ENCODE results near the gene PLSCR3. TPM values are rescaled to one million over a fixed set of nuclear protein-coding genes. Genes with fewer than 3 reads are reported as not detected.

The PLSCR3 gene
- total RNA-seq, 1 donor from 2014 or later, result 35.5 TPM

DNA sequence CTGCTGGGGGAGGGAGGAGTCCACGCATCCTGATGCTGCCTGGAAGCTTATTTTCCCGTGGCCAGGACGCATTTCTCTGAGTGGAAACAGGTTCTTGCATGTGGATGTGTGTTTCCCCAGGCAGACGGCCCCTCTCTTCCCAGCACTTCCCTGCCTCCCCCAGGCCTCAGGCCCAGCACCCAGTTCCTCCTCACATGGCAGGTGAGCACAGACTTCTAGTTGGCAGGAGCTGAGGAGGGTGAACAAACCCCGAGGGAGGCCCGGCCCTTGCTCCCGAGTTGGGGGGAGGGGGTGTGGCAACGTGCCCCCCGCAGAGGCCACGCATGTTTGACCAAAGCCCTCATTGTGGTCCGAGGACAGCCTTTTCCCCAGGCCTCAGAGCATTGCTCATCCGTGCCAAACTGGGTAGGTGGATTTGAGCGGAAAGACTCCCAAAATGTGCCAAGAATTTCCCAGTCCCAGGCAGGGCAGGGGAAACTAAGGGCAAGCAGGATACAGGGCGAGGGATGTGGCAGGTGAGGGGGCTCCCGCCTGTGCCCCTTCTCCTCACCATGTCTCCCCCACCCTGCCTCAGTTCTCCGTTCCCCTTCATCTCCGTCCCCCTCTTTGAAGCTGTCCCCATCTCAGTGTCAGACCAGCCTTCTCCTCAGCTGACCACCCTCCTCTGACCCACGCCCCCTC, 24.3 kb upstream of the PLSCR3 start:
- H3K36me3 Mint-ChIP-seq (ENCODE audit: insufficient read depth), result no peaks in the 10 kb centered on the region
- no peaks in the 10 kb centered on the region for H3K27me3 Mint-ChIP-seq
- TF ChIP-seq, protein P1, sequence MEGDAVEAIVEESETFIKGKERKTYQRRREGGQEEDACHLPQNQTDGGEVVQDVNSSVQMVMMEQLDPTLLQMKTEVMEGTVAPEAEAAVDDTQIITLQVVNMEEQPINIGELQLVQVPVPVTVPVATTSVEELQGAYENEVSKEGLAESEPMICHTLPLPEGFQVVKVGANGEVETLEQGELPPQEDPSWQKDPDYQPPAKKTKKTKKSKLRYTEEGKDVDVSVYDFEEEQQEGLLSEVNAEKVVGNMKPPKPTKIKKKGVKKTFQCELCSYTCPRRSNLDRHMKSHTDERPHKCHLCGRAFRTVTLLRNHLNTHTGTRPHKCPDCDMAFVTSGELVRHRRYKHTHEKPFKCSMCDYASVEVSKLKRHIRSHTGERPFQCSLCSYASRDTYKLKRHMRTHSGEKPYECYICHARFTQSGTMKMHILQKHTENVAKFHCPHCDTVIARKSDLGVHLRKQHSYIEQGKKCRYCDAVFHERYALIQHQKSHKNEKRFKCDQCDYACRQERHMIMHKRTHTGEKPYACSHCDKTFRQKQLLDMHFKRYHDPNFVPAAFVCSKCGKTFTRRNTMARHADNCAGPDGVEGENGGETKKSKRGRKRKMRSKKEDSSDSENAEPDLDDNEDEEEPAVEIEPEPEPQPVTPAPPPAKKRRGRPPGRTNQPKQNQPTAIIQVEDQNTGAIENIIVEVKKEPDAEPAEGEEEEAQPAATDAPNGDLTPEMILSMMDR (IDR thresholded peaks at IDR 0.05; ENCODE audit: unreplicated experiment), result no peak
- no peak overlapping the region for H3K4me3 Mint-ChIP-seq (ENCODE audit: low read depth)
- DNase-seq (ENCODE audit: low spot score, unreplicated experiment), result no peak
- H3K27ac Mint-ChIP-seq, result no peak overlapping the region
- no peaks in the 10 kb centered on the region for H3K9me3 Mint-ChIP-seq (ENCODE audit: low read depth)
- H3K4me1 Mint-ChIP-seq (ENCODE audit: low read depth), result peaks cover 7% of the 10 kb centered on the region

DNA sequence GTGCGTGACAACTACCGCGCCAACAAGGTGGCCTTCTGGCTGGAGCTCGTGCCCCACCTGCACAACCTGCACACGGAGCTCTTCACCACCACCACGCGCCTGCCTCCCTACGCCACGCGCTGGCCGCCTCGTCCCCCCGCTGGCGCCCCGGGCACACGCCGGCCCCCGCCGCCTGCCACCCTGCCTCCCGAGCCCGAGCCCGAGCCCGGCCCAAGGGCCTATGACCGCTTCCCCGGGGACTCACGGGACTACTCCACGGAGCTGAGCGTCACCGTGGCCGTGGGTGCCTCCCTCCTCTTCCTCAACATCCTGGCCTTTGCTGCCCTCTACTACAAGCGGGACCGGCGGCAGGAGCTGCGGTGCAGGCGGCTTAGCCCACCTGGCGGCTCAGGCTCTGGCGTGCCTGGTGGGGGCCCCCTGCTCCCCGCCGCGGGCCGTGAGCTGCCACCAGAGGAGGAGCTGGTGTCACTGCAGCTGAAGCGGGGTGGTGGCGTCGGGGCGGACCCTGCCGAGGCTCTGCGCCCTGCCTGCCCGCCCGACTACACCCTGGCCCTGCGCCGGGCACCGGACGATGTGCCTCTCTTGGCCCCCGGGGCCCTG, 22.8 kb upstream of the PLSCR3 start:
- Mint-ChIP-seq H3K4me3 (ENCODE audit: low read depth) (no peak overlapping the region), H3K27me3 (no peaks in the 10 kb centered on the region), H3K4me1 (ENCODE audit: low read depth) (peaks cover 9% of the 10 kb centered on the region), H3K27ac (no peak overlapping the region), H3K9me3 (ENCODE audit: low read depth) (no peaks in the 10 kb centered on the region), H3K36me3 (ENCODE audit: insufficient read depth) (peaks cover under 1% of the 10 kb centered on the region)
- TF ChIP-seq, protein P1 (IDR thresholded peaks at IDR 0.05; ENCODE audit: unreplicated experiment), result no peak
- no peak for DNase-seq (ENCODE audit: low spot score, unreplicated experiment)

DNA sequence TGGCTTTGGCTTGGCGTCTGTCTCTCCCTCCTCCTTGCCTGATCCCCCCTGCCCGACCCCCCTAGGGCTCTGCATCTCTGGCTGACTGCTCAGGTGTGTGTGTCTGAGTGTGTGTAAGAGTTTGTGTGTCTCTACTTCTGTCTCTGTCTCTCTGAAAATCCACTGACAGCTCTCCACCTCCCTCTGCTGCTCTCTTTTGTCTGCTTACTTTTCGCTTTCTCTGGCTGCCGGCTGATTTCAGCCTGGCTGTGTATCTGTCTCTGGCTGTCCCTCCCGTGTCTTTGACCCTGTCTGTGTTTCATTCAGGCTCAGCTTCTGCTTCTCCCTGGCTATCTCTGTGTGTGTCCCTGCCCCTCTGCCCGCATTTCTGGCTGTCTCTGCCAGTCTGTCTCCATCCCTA, 22.0 kb upstream of the PLSCR3 start:
- Mint-ChIP-seq H3K4me1 (ENCODE audit: low read depth) (peaks cover 9% of the 10 kb centered on the region), H3K4me3 (ENCODE audit: low read depth) (no peak overlapping the region), H3K27ac (no peak overlapping the region), H3K9me3 (ENCODE audit: low read depth) (no peaks in the 10 kb centered on the region), H3K27me3 (no peaks in the 10 kb centered on the region), H3K36me3 (ENCODE audit: insufficient read depth) (peaks cover 1% of the 10 kb centered on the region)
- TF ChIP-seq, protein P1 (IDR thresholded peaks at IDR 0.05; ENCODE audit: unreplicated experiment), result no peak
- DNase-seq (ENCODE audit: low spot score, unreplicated experiment), result no peak

- TF ChIP-seq, protein P1 (IDR thresholded peaks at IDR 0.05; ENCODE audit: unreplicated experiment), result no peak
- Mint-ChIP-seq H3K27me3 (no peaks in the 10 kb centered on the region), H3K9me3 (ENCODE audit: low read depth) (no peaks in the 10 kb centered on the region), H3K27ac (no peak overlapping the region), H3K4me1 (ENCODE audit: low read depth) (peaks cover 9% of the 10 kb centered on the region), H3K36me3 (ENCODE audit: insufficient read depth) (peaks cover 1% of the 10 kb centered on the region), H3K4me3 (ENCODE audit: low read depth) (no peak overlapping the region)
- DNase-seq (ENCODE audit: low spot score, unreplicated experiment), result no peak
These were observed 21.5 kb upstream of the PLSCR3 start for GRCh38 chr17:7415784-7416183.

DNA sequence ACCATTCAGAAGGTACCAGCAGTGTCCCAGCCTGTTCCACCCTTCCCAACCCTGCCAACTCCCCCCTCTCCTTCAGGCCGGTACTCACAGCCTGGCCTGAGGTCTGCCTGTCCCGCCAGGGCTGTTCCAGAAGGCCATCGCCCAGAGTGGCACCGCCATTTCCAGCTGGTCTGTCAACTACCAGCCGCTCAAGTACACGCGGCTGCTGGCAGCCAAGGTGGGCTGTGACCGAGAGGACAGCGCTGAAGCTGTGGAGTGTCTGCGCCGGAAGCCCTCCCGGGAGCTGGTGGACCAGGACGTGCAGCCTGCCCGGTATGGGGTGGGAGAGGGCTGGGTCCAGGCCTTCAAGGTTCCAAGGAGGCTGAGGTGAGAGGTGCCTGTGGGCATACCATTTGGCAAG, 20.5 kb upstream of the PLSCR3 start:
- Mint-ChIP-seq H3K27ac (no peak overlapping the region), H3K9me3 (ENCODE audit: low read depth) (no peaks in the 10 kb centered on the region), H3K4me1 (ENCODE audit: low read depth) (peaks cover 6% of the 10 kb centered on the region), H3K36me3 (ENCODE audit: insufficient read depth) (peaks cover 6% of the 10 kb centered on the region), H3K27me3 (peaks cover 2% of the 10 kb centered on the region), H3K4me3 (ENCODE audit: low read depth) (no peak overlapping the region)
- TF ChIP-seq, protein P1 (IDR thresholded peaks at IDR 0.05; ENCODE audit: unreplicated experiment), result no peak
- DNase-seq (ENCODE audit: low spot score, unreplicated experiment), result no peak
